SK-N-SH (cell line): ENCODE data around the gene TBX21.

Experiments
- EP300 ChIP-seq, 2 experiments: IDR thresholded peaks; 2 replicates each; pipeline versions ENCODE4 v1.4.0 to v1.6.1; 2012; ENCODE audit warnings: borderline replicate concordance in 1 of 2, low read depth in 1 of 2, low read length in 1 of 2
- POLR2AphosphoS5 ChIP-seq: IDR thresholded peaks from 2 replicates; pipeline ENCODE4 v1.6.1; 2012; ENCODE audit warnings: low read depth, low read length
- TAF1 ChIP-seq: IDR thresholded peaks from 2 replicates; pipeline ENCODE4 v1.6.1; 2012; ENCODE audit warnings: low read depth, mild to moderate bottlenecking, low read length, moderate library complexity, borderline replicate concordance
- TF ChIP-seq, protein P1 (sequence below): IDR thresholded peaks from 2 replicates; pipeline ENCODE4 v1.4.0; 2012; ENCODE audit warnings: low read depth, borderline replicate concordance
- TF ChIP-seq, protein P2 (sequence below): fragments of 200-600 bp; sonication (generic); IDR thresholded peaks from 2 replicates; pipeline ENCODE4 v1.6.1; 2017; ENCODE audit warnings: antibody characterized with exemption, mild to moderate bottlenecking, moderate library complexity
- TF ChIP-seq, protein P3 (sequence below): IDR thresholded peaks from 2 replicates; pipeline ENCODE4 v1.4.0; 2012; ENCODE audit warnings: low read depth
- TF ChIP-seq, protein P4 (sequence below): fragments of 150-350 bp; IDR thresholded peaks from 2 replicates; pipeline ENCODE4 v1.6.1; 2017; ENCODE audit warnings: antibody characterized with exemption, low read length, low read depth, borderline replicate concordance

DNA sequence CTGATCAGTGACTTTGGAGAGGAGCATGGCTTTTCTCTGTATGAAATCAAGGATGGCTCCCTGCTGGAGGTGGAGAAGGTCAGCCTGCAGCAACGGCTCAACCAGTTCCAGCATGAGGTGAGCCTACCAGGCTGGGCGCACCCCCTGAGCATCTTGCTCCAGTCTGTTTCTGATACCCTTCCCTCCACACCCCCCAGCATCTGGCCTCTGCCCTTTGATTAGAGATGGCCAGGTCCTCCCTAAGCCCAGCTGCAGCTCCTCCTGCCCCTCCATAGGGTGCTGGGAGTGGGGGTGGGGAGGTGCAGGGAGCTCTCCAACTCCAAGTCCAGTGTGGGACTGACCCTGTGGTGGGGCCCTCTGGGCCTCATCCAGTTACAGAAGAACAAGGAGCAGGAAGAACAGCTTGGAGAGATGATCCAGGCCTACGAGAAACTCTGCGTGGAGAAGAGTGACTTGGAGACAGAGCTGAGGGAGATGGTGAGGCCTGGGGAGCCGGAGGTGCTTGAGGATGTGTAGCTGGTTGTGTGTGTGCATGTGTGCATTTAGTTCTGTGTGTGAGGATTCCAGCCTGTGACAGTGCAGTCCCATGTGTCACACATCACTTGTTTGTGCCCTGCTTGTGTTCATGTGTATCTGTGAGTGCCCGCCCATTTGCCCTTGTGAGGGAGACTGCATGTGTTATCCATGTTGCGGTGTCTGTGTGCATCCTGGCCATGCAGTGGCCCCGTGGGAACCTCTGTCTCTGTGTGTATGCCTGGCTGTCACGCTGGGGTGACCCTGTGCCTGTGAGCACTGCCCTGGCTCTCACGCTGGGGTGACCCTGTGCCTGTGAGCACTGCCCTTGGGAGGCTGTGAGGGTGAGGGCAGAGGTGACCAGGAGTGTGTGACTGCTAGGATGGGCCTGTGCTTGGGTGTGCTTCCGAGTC, 36.1 kb upstream of the TBX21 start:
- TF ChIP-seq, protein P1, sequence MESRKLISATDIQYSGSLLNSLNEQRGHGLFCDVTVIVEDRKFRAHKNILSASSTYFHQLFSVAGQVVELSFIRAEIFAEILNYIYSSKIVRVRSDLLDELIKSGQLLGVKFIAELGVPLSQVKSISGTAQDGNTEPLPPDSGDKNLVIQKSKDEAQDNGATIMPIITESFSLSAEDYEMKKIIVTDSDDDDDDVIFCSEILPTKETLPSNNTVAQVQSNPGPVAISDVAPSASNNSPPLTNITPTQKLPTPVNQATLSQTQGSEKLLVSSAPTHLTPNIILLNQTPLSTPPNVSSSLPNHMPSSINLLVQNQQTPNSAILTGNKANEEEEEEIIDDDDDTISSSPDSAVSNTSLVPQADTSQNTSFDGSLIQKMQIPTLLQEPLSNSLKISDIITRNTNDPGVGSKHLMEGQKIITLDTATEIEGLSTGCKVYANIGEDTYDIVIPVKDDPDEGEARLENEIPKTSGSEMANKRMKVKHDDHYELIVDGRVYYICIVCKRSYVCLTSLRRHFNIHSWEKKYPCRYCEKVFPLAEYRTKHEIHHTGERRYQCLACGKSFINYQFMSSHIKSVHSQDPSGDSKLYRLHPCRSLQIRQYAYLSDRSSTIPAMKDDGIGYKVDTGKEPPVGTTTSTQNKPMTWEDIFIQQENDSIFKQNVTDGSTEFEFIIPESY, result no peak
- TF ChIP-seq, protein P2, sequence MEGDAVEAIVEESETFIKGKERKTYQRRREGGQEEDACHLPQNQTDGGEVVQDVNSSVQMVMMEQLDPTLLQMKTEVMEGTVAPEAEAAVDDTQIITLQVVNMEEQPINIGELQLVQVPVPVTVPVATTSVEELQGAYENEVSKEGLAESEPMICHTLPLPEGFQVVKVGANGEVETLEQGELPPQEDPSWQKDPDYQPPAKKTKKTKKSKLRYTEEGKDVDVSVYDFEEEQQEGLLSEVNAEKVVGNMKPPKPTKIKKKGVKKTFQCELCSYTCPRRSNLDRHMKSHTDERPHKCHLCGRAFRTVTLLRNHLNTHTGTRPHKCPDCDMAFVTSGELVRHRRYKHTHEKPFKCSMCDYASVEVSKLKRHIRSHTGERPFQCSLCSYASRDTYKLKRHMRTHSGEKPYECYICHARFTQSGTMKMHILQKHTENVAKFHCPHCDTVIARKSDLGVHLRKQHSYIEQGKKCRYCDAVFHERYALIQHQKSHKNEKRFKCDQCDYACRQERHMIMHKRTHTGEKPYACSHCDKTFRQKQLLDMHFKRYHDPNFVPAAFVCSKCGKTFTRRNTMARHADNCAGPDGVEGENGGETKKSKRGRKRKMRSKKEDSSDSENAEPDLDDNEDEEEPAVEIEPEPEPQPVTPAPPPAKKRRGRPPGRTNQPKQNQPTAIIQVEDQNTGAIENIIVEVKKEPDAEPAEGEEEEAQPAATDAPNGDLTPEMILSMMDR, result no peak
- TF ChIP-seq, protein P3, sequence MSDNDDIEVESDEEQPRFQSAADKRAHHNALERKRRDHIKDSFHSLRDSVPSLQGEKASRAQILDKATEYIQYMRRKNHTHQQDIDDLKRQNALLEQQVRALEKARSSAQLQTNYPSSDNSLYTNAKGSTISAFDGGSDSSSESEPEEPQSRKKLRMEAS, result no peak
- no peak for TF ChIP-seq TAF1
- TF ChIP-seq EP300 (IDR thresholded peaks at IDR 0.05; ENCODE audit: borderline replicate concordance in 1 of 2, low read depth in 1 of 2, low read length in 1 of 2), result no peak
- no peak for TF ChIP-seq POLR2AphosphoS5
- TF ChIP-seq, protein P4, sequence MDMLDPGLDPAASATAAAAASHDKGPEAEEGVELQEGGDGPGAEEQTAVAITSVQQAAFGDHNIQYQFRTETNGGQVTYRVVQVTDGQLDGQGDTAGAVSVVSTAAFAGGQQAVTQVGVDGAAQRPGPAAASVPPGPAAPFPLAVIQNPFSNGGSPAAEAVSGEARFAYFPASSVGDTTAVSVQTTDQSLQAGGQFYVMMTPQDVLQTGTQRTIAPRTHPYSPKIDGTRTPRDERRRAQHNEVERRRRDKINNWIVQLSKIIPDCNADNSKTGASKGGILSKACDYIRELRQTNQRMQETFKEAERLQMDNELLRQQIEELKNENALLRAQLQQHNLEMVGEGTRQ, result no peak
